ENCODE measurements around the gene KIF1A. TPM values are rescaled to one million over a fixed set of nuclear protein-coding genes. Genes with fewer than 3 reads are reported as not detected.

Gene KIF1A
- total and polyA plus RNA-seq, 2 of the 8 experiments (the other 6 are each of a cell fraction or from before 2014, with no cell fraction given) = 61.3 to 281 TPM

DNA sequence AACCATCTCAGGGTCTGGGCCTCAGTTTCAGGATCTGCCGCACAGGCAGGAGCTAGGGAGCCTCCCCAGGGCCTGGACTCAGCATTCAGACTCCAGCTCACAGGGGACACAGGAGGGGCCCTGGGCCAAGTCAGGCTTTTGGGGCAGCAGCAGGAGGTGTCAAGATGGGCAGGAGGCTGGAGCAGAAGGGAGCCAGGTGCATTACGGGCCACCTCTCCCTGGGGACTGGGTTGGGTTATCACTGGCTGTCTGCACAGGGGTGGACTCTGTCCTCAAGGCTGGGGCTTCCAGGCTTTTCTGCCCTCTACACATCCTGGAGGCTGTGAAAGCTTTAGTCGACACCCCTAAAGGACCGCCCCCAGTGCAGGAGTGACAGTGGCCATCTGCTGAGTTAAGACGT, 108.3 kb downstream of the KIF1A start:
- H3K18ac ChIP-seq (ENCODE audit: extremely low read depth, low read length) = no peak overlapping the region
- 89% methylated on average over 5 of the region's 5 CpGs; no CpG with 5 or more reads in 1 of the 2 experiments for WGBS, 2 experiments (ENCODE audit: extremely low coverage in 1 of 2, insufficient coverage in 1 of 2, insufficient read length in 1 of 2, insufficient replicate concordance in 2 of 2, low coverage in 1 of 2, low lambda C conversion rate in 2 of 2, missing lambda C conversion rate in 1 of 2)
- H3K4me1 ChIP-seq (replicated peaks in 1 of 4; ENCODE audit: control insufficient read depth in 3 of 4, insufficient read depth in 4 of 4, low read length in 3 of 4) = no peaks in the 10 kb centered on the region; a peak in 2 of 7 replicates
- H2BK5ac ChIP-seq (ENCODE audit: low read depth, low read length) = no peak overlapping the region
- no peak overlapping the region for H4K91ac ChIP-seq (replicated peaks; ENCODE audit: insufficient read length, low read length)
- no peak overlapping the region for H3K4me2 ChIP-seq (ENCODE audit: insufficient read depth in 1 of 2, low read depth in 2 of 2, low read length in 2 of 2)
- H3K56ac ChIP-seq (replicated peaks; ENCODE audit: insufficient read length, low read depth, low read length) = no peak overlapping the region
- no peak for FAIRE-seq
- no peak overlapping the region for H3K4ac ChIP-seq (replicated peaks; ENCODE audit: insufficient read length, low read depth, low read length)
- POLR2A ChIA-PET (ENCODE audit: partially characterized antibody) = interaction anchor here (1.4 to 1.6 kb wide), 3 partner anchors 9 to 17 kb away, joined by 5 to 7 read pairs (median 5); no protein-coding TSS in a partner anchor
- H4K8ac ChIP-seq (ENCODE audit: extremely low read depth, insufficient read depth, low read length) = no peak overlapping the region
- no peak overlapping the region for H2BK12ac ChIP-seq (ENCODE audit: low read depth, low read length)
- H4K20me1 ChIP-seq (replicated peaks in 1 of 2; ENCODE audit: control insufficient read depth in 1 of 2, insufficient read depth in 2 of 2, low read length in 2 of 2) = peaks cover 4 to 9% of the 10 kb centered on the region in 2 experiments
- no peak overlapping the region for H2AK5ac ChIP-seq (ENCODE audit: low read depth, low read length)
- H3K23me2 ChIP-seq (ENCODE audit: low read depth, low read length) = no peaks in the 10 kb centered on the region
- H2BK120ac ChIP-seq (replicated peaks; ENCODE audit: low read depth, low read length) = no peak overlapping the region
- no peak overlapping the region for H3K9ac ChIP-seq (replicated peaks in 1 of 4; ENCODE audit: extremely low read depth in 1 of 4, low read depth in 3 of 4, low read length in 3 of 4)
- H3K23ac ChIP-seq (ENCODE audit: insufficient read length) = no peak overlapping the region
- no peaks in the 10 kb centered on the region for H3K79me1 ChIP-seq (ENCODE audit: low read depth, low read length)
- no peak overlapping the region for H2BK20ac ChIP-seq (ENCODE audit: low read length)
- no peak overlapping the region for H3K27ac ChIP-seq (ENCODE audit: low read depth, low read length)
- no peaks in the 10 kb centered on the region for H3K27me3 ChIP-seq (replicated peaks in 1 of 4; ENCODE audit: control insufficient read depth in 3 of 4, extremely low read depth in 1 of 4, insufficient read depth in 3 of 4, low read length in 3 of 4)
- H2BK15ac ChIP-seq (ENCODE audit: low read length) = no peak overlapping the region
- H3K79me2 ChIP-seq (ENCODE audit: control insufficient read depth in 1 of 2, insufficient read depth in 2 of 2, low read length in 2 of 2) = no peaks in the 10 kb centered on the region
- TF ChIP-seq TAF1 (IDR thresholded peaks at IDR 0.05; ENCODE audit: low read depth, low read length) (no peak), POU5F1 (IDR thresholded peaks at IDR 0.05; ENCODE audit: low read depth, low read length) (no peak), SRF (IDR thresholded peaks at IDR 0.05; ENCODE audit: low read depth, low read length) (no peak), CREB1 (IDR thresholded peaks at IDR 0.05) (no peak)
- DNase-seq (ENCODE audit: low read depth in 1 of 2, low spot score in 2 of 2) = no peak
- H2AFZ ChIP-seq (ENCODE audit: low read length) = no peak overlapping the region
- H3K36me3 ChIP-seq (ENCODE audit: control insufficient read depth in 2 of 4, insufficient read depth in 4 of 4, low read length in 3 of 4) = peaks cover 0 to 9% (median 2%) of the 10 kb centered on the region in 4 experiments; a peak in 3 of 8 replicates
- CTCF ChIA-PET (ENCODE audit: partially characterized antibody) = no interaction called here
- H3K4me3 ChIP-seq (ENCODE audit: extremely low read depth in 1 of 4, insufficient read depth in 2 of 4, low read depth in 3 of 4, low read length in 4 of 4) = no peak overlapping the region
- no peak overlapping the region for H3K14ac ChIP-seq (ENCODE audit: insufficient read length)
- no peak overlapping the region for H4K5ac ChIP-seq (ENCODE audit: insufficient read length, low read depth, low read length)
- H3K9me3 ChIP-seq (ENCODE audit: insufficient read depth in 2 of 2, low read depth in 1 of 2, low read length in 1 of 2) = no peaks in the 10 kb centered on the region
